NCI-H226 (cell line): ENCODE data around the gene SH3BP2.

Source experiments
- DNase-seq: peaks from one replicate; pipeline ENCODE4 v3.0.0-alpha.2; 2015

SH3BP2 gene

GRCh38 chr4:2835978-2836377 lies 43.1 kb downstream of the SH3BP2 start:
- DNase-seq, result no peak

GRCh38 chr4:2836391-2836859 lies 43.5 kb downstream of the SH3BP2 start:
- DNase-seq, result no peak

- DNase-seq, result no peak
These were observed 44.4 kb downstream of the SH3BP2 start for GRCh38 chr4:2837110-2837903.

GRCh38 chr4:2837904-2838496 lies 45.1 kb downstream of the SH3BP2 start:
- DNase-seq, result no peak

GRCh38 chr4:2839060-2839459 lies 46.2 kb downstream of the SH3BP2 start:
- no peak for DNase-seq

- DNase-seq, result no peak
These were observed 49.9 kb downstream of the SH3BP2 start for GRCh38 chr4:2842687-2843262.

- peak; percentile 85 for DNase-seq
These were observed 50.5 kb downstream of the SH3BP2 start, which contains the start of gene ADD1 for GRCh38 chr4:2843263-2843940. ADD1 (plus strand) TSS chr4:2843844; CDS start chr4:2875916, 32,072 bp downstream.

- no peak for DNase-seq
These were observed 51.2 kb downstream of the SH3BP2 start for GRCh38 chr4:2843941-2844584.

- no peak for DNase-seq
These were observed 53.3 kb downstream of the SH3BP2 start for GRCh38 chr4:2846172-2846571.

GRCh38 chr4:2847302-2847871 lies 54.5 kb downstream of the SH3BP2 start:
- no peak for DNase-seq

- peak; percentile 81 for DNase-seq
These were observed 55.6 kb downstream of the SH3BP2 start for GRCh38 chr4:2848449-2848848.

GRCh38 chr4:2849267-2850152 lies 56.6 kb downstream of the SH3BP2 start:
- no peak for DNase-seq

GRCh38 chr4:2850966-2851798 lies 58.3 kb downstream of the SH3BP2 start:
- no peak for DNase-seq

- no peak for DNase-seq
These were observed 59.6 kb downstream of the SH3BP2 start for GRCh38 chr4:2852481-2852921.

- no peak for DNase-seq
These were observed 62.7 kb downstream of the SH3BP2 start for GRCh38 chr4:2855584-2855983.

- no peak for DNase-seq
These were observed 63.4 kb downstream of the SH3BP2 start for GRCh38 chr4:2856266-2856665.

GRCh38 chr4:2857349-2857927 lies 64.6 kb downstream of the SH3BP2 start:
- no peak for DNase-seq

GRCh38 chr4:2858451-2859217 lies 65.7 kb downstream of the SH3BP2 start:
- DNase-seq, result peak; percentile 54

- no peak for DNase-seq
These were observed 66.6 kb downstream of the SH3BP2 start for GRCh38 chr4:2859514-2859913.
